Thymus (tissue), 11 donors: ENCODE data around the gene DRAP1. TPM values are rescaled to one million over a fixed set of nuclear protein-coding genes. Genes with fewer than 3 reads are reported as not detected.
"Not testable (repeated sequence)": the region's sequence is repeated elsewhere in the genome, so short reads cannot be mapped to it uniquely, and the experiment has no call there.

Experiments used
- DNase-seq, 9 donors: peaks; one replicate each; pipeline ENCODE4 v3.0.0-alpha.2; 2013; ENCODE audit warnings: low spot score in 9 of 9, low read depth in 6 of 9, missing footprints in 1 of 9
- H3K27ac ChIP-seq, 2 donors: one replicate each; pipeline ENCODE4 v1.5.1; 2013; ENCODE audit warnings: control low read depth in 1 of 2, low read depth in 1 of 2, low read length in 1 of 2, mild to moderate bottlenecking in 1 of 2, moderate library complexity in 1 of 2
- H3K27me3 ChIP-seq, 2 donors: one replicate each; pipeline ENCODE4 v1.5.1; 2013; ENCODE audit warnings: low read length in 1 of 2; ENCODE audit not compliant: control insufficient read depth in 2 of 2, insufficient read depth in 1 of 2
- H3K36me3 ChIP-seq, 2 donors: one replicate each; pipeline ENCODE4 v1.5.1; 2013; ENCODE audit warnings: low read length in 1 of 2, mild to moderate bottlenecking in 1 of 2, moderate library complexity in 1 of 2; ENCODE audit not compliant: control insufficient read depth in 2 of 2, insufficient read depth in 2 of 2
- H3K4me1 ChIP-seq, 2 donors: one replicate each; pipeline ENCODE4 v1.5.1; 2013; ENCODE audit warnings: low read length in 2 of 2; ENCODE audit not compliant: control insufficient read depth in 2 of 2, insufficient read depth in 2 of 2
- H3K4me3 ChIP-seq, 2 donors: one replicate each; pipeline ENCODE4 v1.5.1; 2013; ENCODE audit warnings: low read length in 2 of 2, control low read depth in 1 of 2, mild to moderate bottlenecking in 1 of 2
- H3K9me3 ChIP-seq, 2 donors: one replicate each; pipeline ENCODE4 v1.5.1; 2013; ENCODE audit warnings: low read length in 1 of 2, mild to moderate bottlenecking in 1 of 2; ENCODE audit not compliant: control insufficient read depth in 2 of 2, insufficient read depth in 1 of 2
- WGBS: extraction: QIAGEN DNeasy Blood & Tissue Kit; methylation state at CpG from one replicate; pipeline ENCODE4 v1.1.7; 2013; 5-methylcytosine and 5-hydroxymethylcytosine counted together
- polyA plus RNA-seq: library from polyadenylated mRNA; stranded (reverse); fragments of 200-250 nt; gene quantifications from one replicate; pipeline ENCODE4 v1.2.3, GENCODE V29; 2013
- total RNA-seq: library from RNA; stranded (reverse); fragments of 120-200 nt; gene quantifications from one replicate; pipeline ENCODE4 v1.2.4, GENCODE V29; 2013
- donor health status: healthy.

Gene DRAP1
- total and polyA plus RNA-seq, 2 donors: 131 to 200 TPM

DNA sequence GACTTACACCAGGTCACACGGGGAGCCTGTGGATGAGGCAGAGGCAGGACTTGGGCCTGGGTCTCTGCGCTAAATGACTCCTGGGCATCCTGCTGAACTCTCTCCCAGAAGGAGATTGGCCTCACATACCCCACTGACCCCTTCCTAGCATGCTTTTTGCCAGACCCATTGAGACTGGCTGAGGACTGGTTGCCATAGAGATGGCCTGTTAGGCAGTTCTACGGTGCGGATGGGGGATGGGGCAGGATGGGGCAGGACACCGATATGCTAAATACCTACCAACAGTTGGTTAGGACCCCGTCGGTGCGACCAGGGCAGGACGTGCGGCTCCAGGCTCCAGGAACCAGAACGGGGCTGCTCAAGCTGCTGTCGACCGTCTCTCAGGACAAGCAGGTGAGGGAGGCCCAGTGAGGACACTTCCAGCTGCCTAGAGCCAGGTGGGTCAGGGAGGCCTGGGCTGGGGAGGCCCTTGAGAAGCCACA lies 26.2 kb downstream of the DRAP1 start, which contains the start of gene TSGA10IP:
TSGA10IP (plus strand) TSS at position 51 of the 482 bp plus-strand sequence; CDS start at position 247, 196 bp downstream.
- H3K9me3 ChIP-seq: no peaks in the 10 kb centered on the region
- WGBS: 93% methylated on average over 13 of the region's 13 CpGs
- no peak within 1 kb of the TSS for H3K27ac ChIP-seq
- H3K4me3 ChIP-seq: no peak within 1 kb of the TSS
- peaks cover 0 to 10% of the 10 kb centered on the region in 2 donors for H3K27me3 ChIP-seq
- no peaks in the 10 kb centered on the region for H3K4me1 ChIP-seq
- H3K36me3 ChIP-seq: no peaks in the 10 kb centered on the region
- DNase-seq: no peak

DNA sequence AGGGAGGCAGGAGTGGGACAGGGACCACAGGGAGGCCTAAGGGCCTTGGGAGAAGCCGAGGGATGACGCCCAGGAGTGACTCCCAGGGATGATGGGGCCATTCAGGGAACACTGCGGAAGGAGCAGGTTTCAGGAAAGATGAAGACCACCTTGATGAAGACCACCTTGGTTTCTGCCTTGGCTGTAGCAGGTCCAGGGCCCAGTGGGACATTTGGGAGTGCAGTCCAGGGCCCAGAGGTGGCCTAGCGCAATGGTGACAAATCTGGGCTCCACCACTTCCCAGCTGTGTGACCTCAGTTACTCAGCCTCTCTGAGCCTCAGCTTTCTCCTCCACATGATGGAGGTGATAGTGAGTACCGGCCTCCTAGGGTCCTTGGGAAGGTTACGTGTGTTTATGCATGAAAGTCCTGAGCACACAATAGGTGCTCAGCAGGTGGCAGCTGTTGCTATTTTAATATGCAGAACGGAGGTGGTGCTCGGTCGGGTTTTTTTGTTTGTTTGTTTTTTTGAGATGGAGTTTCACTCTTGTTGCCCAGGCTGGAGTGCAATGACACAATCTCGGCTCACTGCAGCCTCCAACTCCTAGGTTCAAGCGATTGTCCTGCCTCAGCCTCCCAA lies 26.8 kb downstream of the DRAP1 start:
- no peaks in the 10 kb centered on the region for H3K36me3 ChIP-seq
- WGBS: 97% methylated on average over 11 of the region's 11 CpGs
- H3K4me1 ChIP-seq: no peaks in the 10 kb centered on the region
- peaks cover 0 to 10% of the 10 kb centered on the region in 2 donors for H3K27me3 ChIP-seq
- no peak for DNase-seq
- H3K27ac ChIP-seq: no peak overlapping the region
- H3K4me3 ChIP-seq: no peak overlapping the region
- no peaks in the 10 kb centered on the region for H3K9me3 ChIP-seq

DNA sequence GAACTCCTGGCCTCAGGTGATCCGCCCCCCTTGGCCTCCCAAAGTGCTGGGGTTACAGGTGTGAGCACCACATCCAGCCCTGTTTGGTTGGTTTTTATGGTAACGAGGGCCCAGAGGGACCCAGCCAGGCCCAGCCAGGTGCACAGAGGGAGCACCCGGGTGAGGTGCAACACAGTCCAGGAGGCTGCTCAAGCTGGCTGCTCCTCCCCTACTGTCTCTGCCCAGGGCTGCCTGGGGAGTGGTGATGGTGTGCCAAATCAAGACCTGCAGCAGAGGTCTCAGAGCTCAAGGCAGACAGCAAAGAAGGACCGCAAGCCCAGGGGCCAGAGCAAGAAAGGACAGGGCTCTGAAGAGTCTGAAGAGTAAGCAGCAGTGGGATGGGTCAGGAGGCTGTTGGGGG lies 27.4 kb downstream of the DRAP1 start:
- Histone ChIP-seq H3K9me3 (no peaks in the 10 kb centered on the region), H3K4me1 (no peaks in the 10 kb centered on the region), H3K4me3 (no peak overlapping the region), H3K27ac (no peak overlapping the region), H3K36me3 (no peaks in the 10 kb centered on the region), H3K27me3 (peaks cover 0 to 8% of the 10 kb centered on the region in 2 donors)
- WGBS: 92% methylated on average over 4 of the region's 4 CpGs
- no peak for DNase-seq

DNA sequence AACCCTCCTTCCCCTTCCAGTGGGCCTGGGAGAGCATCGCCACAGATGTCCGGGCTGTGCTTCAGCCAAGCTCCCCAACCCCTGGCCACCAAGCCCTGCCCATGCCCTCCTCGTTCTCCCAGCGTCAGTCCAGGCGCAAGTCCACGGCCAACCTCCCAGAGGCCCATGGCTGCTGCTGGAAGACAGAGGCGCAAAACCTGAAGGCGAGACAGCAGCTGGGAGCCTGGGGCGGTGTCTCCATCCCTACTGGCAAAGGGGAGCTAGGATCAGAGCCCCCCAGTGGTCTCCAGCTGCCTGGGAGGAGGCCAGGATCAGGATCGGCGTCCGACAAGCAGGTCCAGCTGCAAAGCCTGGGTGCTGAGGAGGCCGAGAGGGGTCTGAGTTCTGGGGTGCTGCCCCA lies 27.9 kb downstream of the DRAP1 start:
- no peak for DNase-seq
- H3K36me3 ChIP-seq: no peaks in the 10 kb centered on the region
- peaks cover 0 to 8% of the 10 kb centered on the region in 2 donors for H3K27me3 ChIP-seq
- no peak overlapping the region for H3K4me3 ChIP-seq
- no peaks in the 10 kb centered on the region for H3K9me3 ChIP-seq
- no peaks in the 10 kb centered on the region for H3K4me1 ChIP-seq
- 93% methylated on average over 13 of the region's 13 CpGs for WGBS
- H3K27ac ChIP-seq: no peak overlapping the region

DNA sequence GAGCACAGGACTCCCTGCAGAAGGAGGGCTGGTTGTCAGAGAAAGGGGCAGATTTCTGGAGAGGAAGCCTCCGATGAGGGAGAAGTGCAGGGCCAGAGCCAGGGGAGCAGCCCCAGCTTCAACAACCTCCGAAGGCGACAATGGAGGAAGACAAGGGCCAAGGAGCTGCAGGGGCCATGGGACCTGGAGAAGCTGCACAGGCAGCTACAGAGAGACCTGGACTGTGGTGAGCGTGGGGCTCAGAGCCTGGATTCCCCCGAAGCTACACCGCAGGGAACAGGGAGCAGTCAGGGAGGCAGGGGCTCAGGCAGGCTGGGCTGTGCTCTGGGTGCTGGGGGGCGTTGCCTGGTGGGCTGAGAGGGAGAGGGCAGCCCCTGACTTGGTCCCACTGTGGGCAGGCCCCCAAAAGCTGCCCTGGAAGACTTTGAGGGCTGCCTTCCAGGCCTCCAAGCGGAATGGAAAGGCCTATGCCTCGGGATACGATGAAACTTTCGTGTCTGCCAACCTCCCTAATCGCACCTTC lies 28.4 kb downstream of the DRAP1 start:
- Histone ChIP-seq H3K27me3 (peaks cover 0 to 8% of the 10 kb centered on the region in 2 donors), H3K4me3 (no peak overlapping the region), H3K9me3 (no peaks in the 10 kb centered on the region), H3K27ac (no peak overlapping the region), H3K4me1 (no peaks in the 10 kb centered on the region), H3K36me3 (no peaks in the 10 kb centered on the region)
- no peak for DNase-seq
- WGBS: 92% methylated on average over 12 of the region's 12 CpGs

DNA sequence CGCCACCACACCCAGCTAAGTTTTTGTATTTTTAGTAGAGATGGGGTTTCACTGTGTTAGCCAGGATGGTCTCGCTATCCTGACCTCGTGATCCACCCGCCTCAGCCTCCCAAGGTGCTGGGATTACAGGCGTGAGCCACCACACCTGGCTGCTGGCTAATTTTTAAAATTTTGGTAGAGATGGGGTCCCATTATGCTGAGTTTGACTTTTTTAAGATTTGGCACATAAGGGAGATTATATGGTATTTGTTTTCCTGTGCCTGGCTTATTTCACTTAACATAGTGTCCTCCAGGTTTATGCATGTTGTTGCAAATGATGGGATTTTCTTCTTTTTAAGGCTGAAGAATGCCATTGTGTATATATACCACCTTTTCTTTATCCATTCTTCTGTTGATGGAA lies 31.5 kb downstream of the DRAP1 start:
- DNase-seq, H3K4me3 ChIP-seq, H3K27ac ChIP-seq, H3K4me1 ChIP-seq, H3K36me3 ChIP-seq, H3K27me3 ChIP-seq, H3K9me3 ChIP-seq: not testable (repeated sequence)
- 96% methylated on average over 5 of the region's 5 CpGs for WGBS

DNA sequence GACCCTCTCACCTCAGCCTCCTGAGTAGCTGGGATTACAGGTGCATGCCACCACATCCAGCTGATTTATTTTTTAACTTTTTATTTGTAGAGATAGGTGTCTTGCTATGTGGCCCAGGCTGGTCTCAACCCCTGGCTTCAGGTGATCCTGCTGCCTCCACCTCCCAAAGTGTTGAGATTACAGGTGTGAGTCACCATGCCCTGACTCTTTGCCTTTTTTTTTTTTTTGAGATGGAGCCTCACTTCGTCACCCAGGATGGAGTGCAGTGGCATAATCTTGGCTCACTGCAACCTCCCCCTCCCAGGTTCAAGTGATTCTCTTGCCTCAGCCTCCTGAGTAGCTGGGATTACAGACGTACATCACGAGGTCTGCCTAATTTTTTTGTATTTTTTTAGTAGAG lies 32.4 kb downstream of the DRAP1 start:
- not testable (repeated sequence) for H3K4me3 ChIP-seq, H3K27ac ChIP-seq, H3K9me3 ChIP-seq, H3K4me1 ChIP-seq, H3K27me3 ChIP-seq, DNase-seq, H3K36me3 ChIP-seq
- 87% methylated on average over 3 of the region's 3 CpGs for WGBS

DNA sequence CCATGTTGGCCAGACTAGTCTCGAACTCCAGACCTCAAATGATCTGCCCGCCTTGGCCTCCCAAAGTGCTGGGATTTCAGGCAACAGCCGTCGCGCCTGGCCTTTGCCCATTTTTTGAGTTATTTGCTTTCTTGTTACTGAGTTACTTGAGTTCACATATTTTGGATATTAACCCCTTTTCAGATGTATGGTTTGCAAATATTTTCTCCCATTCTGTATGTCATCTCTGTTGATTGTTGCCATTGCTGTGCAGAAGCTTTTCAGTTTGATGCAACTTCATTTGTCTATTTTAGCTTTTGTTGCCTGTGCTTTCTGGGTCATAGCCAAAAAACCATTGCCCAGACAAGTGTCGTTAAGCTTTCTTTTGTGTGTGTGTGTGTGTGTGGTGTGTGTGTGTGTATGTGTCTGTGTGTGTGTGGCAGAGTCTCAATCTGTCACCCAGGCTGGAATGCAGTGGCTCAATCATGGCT lies 32.9 kb downstream of the DRAP1 start:
- WGBS: 97% methylated on average over 6 of the region's 6 CpGs
- Histone ChIP-seq H3K36me3 (no peaks in the 10 kb centered on the region), H3K9me3 (no peaks in the 10 kb centered on the region), H3K27me3 (peaks cover 0 to 7% of the 10 kb centered on the region in 2 donors), H3K4me3 (no peak overlapping the region), H3K4me1 (peaks cover 5 to 8% of the 10 kb centered on the region in 2 donors), H3K27ac (no peak overlapping the region)
- no peak for DNase-seq

DNA sequence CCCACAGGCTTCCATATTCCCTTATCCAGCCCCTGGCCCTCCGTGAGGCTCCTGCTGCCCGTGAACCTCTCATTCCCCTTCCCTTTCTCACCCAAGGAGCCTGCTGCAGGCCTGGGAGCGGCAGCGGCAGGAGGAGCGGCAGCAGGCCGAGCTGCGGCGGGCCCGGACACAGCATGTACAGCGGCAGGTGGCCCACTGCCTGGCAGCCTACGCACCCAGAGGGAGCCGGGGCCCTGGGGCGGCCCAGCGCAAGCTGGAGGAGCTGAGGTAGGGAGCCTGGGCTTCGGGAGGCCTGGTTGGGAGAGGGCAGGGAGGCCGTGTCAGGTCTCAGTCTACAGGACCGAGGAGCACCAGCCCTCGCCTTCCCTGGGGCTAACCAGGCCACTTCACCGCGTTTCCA lies 34.2 kb downstream of the DRAP1 start:
- H3K9me3 ChIP-seq: no peaks in the 10 kb centered on the region
- H3K4me3 ChIP-seq: no peak overlapping the region
- H3K27ac ChIP-seq: no peak overlapping the region
- WGBS: 98% methylated on average over 20 of the region's 20 CpGs
- DNase-seq: no peak
- H3K36me3 ChIP-seq: no peaks in the 10 kb centered on the region
- H3K4me1 ChIP-seq: peaks cover 6 to 22% of the 10 kb centered on the region in 2 donors
- no peaks in the 10 kb centered on the region for H3K27me3 ChIP-seq
